ENCODE results near the gene IGF1. TPM values are rescaled to one million over a fixed set of nuclear protein-coding genes. Genes with fewer than 3 reads are reported as not detected.

Gene IGF1
- total RNA-seq, 1 donor from 2014 or later, result under 0.01 TPM

DNA sequence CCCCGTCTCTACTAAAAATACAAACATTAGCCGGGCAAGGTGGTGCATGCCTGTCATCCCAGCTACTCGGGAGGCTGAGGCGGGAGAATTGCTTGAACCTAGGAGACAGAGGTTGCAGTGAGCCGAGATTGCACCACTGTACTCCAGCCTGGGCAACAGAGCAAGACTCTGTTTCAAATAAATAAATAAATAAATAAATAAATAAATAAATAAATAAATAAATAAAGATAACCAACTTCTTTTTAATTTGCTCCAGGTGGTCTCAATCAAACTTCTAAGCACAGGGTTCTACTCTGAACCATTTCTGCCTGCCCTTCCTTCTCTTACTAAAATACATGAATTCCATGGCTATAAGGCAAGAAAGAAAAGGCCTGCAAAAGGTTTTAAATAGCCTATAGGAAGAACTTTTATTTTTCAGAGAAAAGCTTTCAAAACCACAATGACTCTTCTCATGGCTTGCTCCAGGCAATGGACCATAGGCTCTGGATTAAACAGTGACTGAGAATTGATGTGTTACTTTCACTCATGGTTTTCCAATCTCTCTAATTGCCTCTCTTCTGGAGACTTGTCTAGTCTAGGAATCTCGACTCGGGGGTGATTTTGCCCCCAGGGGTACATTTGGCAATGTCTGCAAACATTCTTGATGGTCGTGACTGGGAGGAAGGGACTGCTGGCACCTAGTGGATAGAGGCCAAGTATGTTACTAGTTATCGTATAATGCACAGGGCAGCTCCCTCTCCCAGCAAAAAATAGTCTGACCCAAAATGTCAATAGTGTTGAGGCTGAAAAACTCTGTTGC lies 14.4 kb downstream of the IGF1 start:
- Histone ChIP-seq H3K36me3 (ENCODE audit: control insufficient read depth, insufficient read depth, low read length) (no peaks in the 10 kb centered on the region), H3K4me3 (ENCODE audit: low read depth, low read length) (no peak overlapping the region), H3K27me3 (ENCODE audit: control insufficient read depth, insufficient read depth, low read length) (no peaks in the 10 kb centered on the region)
- TF ChIP-seq, protein P1, sequence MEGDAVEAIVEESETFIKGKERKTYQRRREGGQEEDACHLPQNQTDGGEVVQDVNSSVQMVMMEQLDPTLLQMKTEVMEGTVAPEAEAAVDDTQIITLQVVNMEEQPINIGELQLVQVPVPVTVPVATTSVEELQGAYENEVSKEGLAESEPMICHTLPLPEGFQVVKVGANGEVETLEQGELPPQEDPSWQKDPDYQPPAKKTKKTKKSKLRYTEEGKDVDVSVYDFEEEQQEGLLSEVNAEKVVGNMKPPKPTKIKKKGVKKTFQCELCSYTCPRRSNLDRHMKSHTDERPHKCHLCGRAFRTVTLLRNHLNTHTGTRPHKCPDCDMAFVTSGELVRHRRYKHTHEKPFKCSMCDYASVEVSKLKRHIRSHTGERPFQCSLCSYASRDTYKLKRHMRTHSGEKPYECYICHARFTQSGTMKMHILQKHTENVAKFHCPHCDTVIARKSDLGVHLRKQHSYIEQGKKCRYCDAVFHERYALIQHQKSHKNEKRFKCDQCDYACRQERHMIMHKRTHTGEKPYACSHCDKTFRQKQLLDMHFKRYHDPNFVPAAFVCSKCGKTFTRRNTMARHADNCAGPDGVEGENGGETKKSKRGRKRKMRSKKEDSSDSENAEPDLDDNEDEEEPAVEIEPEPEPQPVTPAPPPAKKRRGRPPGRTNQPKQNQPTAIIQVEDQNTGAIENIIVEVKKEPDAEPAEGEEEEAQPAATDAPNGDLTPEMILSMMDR (IDR thresholded peaks at IDR 0.05; ENCODE audit: insufficient read depth, low read length, poor library complexity, severe bottlenecking), result no peak
- DNase-seq (ENCODE audit: low read depth), result no peak

- Histone ChIP-seq H3K27me3 (ENCODE audit: control insufficient read depth, insufficient read depth, low read length) (no peaks in the 10 kb centered on the region), H3K4me3 (ENCODE audit: low read depth, low read length) (no peak overlapping the region), H3K36me3 (ENCODE audit: control insufficient read depth, insufficient read depth, low read length) (no peaks in the 10 kb centered on the region)
- no peak for DNase-seq (ENCODE audit: low read depth)
- TF ChIP-seq, protein P1 (IDR thresholded peaks at IDR 0.05; ENCODE audit: insufficient read depth, low read length, poor library complexity, severe bottlenecking), result no peak
These were observed 16.6 kb downstream of the IGF1 start for GRCh38 chr12:102463659-102464249.

DNA sequence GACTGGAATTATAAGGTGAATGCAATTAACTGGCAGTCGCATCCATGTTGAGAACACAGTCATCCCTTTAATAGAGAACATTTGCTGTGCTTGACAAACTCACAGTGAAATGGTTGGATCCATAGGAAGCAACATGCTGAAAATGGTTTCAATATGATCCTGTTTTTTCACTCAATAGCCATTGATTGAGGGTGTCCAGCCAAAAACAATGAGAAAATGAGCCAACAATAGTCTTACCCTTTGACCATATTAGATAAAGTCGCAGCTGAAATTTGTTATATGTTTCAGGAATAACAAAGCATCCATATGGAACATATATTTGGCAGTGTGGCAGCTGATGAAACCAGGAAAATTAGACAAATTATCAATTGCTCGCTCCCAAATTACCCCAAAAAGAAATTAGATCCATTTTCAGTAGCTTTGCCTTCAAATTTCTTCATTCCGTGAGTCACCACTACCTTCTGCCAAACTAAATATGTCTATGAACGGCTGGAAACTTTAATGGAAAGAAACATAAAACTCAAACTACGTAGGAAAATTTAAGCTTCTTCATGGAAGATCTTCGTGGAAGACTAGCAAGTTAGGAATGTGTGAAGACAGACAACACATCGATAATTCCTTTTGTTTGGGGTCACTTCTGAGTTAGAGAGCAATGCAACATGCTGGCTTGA lies 17.4 kb downstream of the IGF1 start:
- TF ChIP-seq, protein P1 (IDR thresholded peaks at IDR 0.05; ENCODE audit: insufficient read depth, low read length, poor library complexity, severe bottlenecking), result no peak
- Histone ChIP-seq H3K36me3 (ENCODE audit: control insufficient read depth, insufficient read depth, low read length) (no peaks in the 10 kb centered on the region), H3K27me3 (ENCODE audit: control insufficient read depth, insufficient read depth, low read length) (no peaks in the 10 kb centered on the region), H3K4me3 (ENCODE audit: low read depth, low read length) (no peak overlapping the region)
- no peak for DNase-seq (ENCODE audit: low read depth)

- no peak for DNase-seq (ENCODE audit: low read depth)
- no peak overlapping the region for H3K4me3 ChIP-seq (ENCODE audit: low read depth, low read length)
- H3K27me3 ChIP-seq (ENCODE audit: control insufficient read depth, insufficient read depth, low read length), result no peaks in the 10 kb centered on the region
- TF ChIP-seq, protein P1 (IDR thresholded peaks at IDR 0.05; ENCODE audit: insufficient read depth, low read length, poor library complexity, severe bottlenecking), result no peak
- no peaks in the 10 kb centered on the region for H3K36me3 ChIP-seq (ENCODE audit: control insufficient read depth, insufficient read depth, low read length)
These were observed 18.0 kb downstream of the IGF1 start for GRCh38 chr12:102462386-102462785.

DNA sequence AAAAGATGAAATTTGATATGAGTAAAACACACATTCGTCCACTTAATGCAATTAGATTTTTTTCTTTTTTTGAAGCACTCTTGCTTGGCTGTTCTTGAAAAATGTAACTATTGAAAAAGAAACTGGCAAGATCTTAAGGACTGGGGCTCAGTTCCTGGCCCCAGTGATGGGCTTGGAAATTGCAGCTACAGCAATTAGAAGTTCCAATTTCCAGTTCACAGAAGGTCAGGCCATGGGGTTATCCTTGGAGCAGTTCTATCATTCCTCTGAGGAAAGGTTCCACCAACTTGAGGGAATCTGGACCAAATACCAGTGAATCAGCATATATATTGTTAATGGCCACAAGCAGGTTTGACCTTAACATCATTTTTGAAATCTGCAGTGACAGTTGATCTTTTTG lies 18.9 kb downstream of the IGF1 start:
- TF ChIP-seq, protein P1 (IDR thresholded peaks at IDR 0.05; ENCODE audit: insufficient read depth, low read length, poor library complexity, severe bottlenecking), result no peak
- Histone ChIP-seq H3K27me3 (ENCODE audit: control insufficient read depth, insufficient read depth, low read length) (no peaks in the 10 kb centered on the region), H3K4me3 (ENCODE audit: low read depth, low read length) (no peak overlapping the region), H3K36me3 (ENCODE audit: control insufficient read depth, insufficient read depth, low read length) (no peaks in the 10 kb centered on the region)
- no peak for DNase-seq (ENCODE audit: low read depth)

All from kidney epithelial cell (primary cell).